GM23338 (cell line): Measurements from ENCODE around the gene PSMB11.

ENCODE experiments used
- CREB1 ChIP-seq: fragments of 250-450 bp; sonication (Bioruptor Pico); IDR thresholded peaks from 2 replicates; pipeline ENCODE4 v1.5.0; 2020; ENCODE audit warnings: low read depth, mild to moderate bottlenecking, moderate library complexity
- CTCF ChIP-seq, 2 experiments: fragments of 200-600 bp in 1 of 2; sonication (generic) in 1 of 2; conservative IDR thresholded peaks; 2 replicates each; pipeline versions ENCODE4 v1.5.1 to v1.6.1; 2016 to 2017; ENCODE audit warnings: antibody characterized with exemption in 2 of 2, low read depth in 2 of 2, mild to moderate bottlenecking in 2 of 2, moderate library complexity in 1 of 2
- ETS1 ChIP-seq: IDR thresholded peaks from 2 replicates; pipeline ENCODE4 v1.6.1; 2016; ENCODE audit warnings: antibody characterized with exemption
- EZH2 ChIP-seq: fragments of 200-600 bp; sonication (generic); IDR thresholded peaks from one replicate; pipeline ENCODE4 v1.8.0; 2017; ENCODE audit warnings: antibody characterized with exemption, mild to moderate bottlenecking, low read depth; ENCODE audit not compliant: unreplicated experiment
- EZH2phosphoT487 ChIP-seq: fragments of 200-600 bp; sonication (generic); IDR thresholded peaks from one replicate; pipeline ENCODE4 v1.8.1; 2018; ENCODE audit warnings: antibody characterized with exemption; ENCODE audit not compliant: unreplicated experiment
- JUNB ChIP-seq: IDR thresholded peaks from one replicate; pipeline ENCODE4 v1.6.1; 2016; ENCODE audit warnings: antibody characterized with exemption; ENCODE audit not compliant: unreplicated experiment
- NANOG ChIP-seq: IDR thresholded peaks from 2 replicates; pipeline ENCODE4 v1.6.1; 2016; ENCODE audit warnings: antibody characterized with exemption, borderline replicate concordance
- POLR2AphosphoS5 ChIP-seq: IDR thresholded peaks from 2 replicates; pipeline ENCODE4 v1.6.1; 2016; ENCODE audit warnings: antibody characterized with exemption, low read depth
- REST ChIP-seq: IDR thresholded peaks from one replicate; pipeline ENCODE4 v1.6.1; 2018; ENCODE audit warnings: antibody characterized with exemption; ENCODE audit not compliant: unreplicated experiment
- STAT1 ChIP-seq: IDR thresholded peaks from one replicate; pipeline ENCODE4 v1.6.1; 2016; ENCODE audit warnings: antibody characterized with exemption; ENCODE audit not compliant: unreplicated experiment
- ZNF114 ChIP-seq: fragments of 250-450 bp; sonication (Bioruptor Pico); IDR thresholded peaks from 2 replicates; pipeline ENCODE4 v1.5.0; 2020; ENCODE audit warnings: mild to moderate bottlenecking, moderate library complexity
- ZNF331 ChIP-seq: fragments of 250-450 bp; sonication (Bioruptor Pico); IDR thresholded peaks from 2 replicates; pipeline ENCODE4 v1.5.0; 2020; ENCODE audit warnings: low read depth, mild to moderate bottlenecking, moderate library complexity
- ZNF462 ChIP-seq: fragments of 250-450 bp; sonication (Bioruptor Pico); IDR thresholded peaks from 2 replicates; pipeline ENCODE4 v1.5.0; 2020; ENCODE audit warnings: mild to moderate bottlenecking, moderate library complexity

GRCh38 chr14:22993517-22993916 is 48.5 kb upstream of the PSMB11 start:
- TF ChIP-seq CTCF (conservative IDR thresholded peaks at IDR 0.05; ENCODE audit: low read depth in 2 of 2) (no peak), STAT1 (no peak), POLR2AphosphoS5 (no peak), EZH2 (no peak), REST (no peak), ETS1 (no peak), EZH2phosphoT487 (no peak), ZNF331 (CRISPR knock-in tag) (no peak), CREB1 (CRISPR knock-in tag) (no peak), JUNB (no peak), ZNF462 (CRISPR knock-in tag) (no peak), ZNF114 (CRISPR knock-in tag) (no peak), NANOG (no peak)
